GM18951 (cell line): ENCODE results near the gene PARP14.
"Not testable (repeated sequence)": the region's sequence is repeated elsewhere in the genome, so short reads cannot be mapped to it uniquely, and the experiment has no call there.

Source experiments
- POLR2A ChIP-seq: IDR thresholded peaks from 4 replicates; pipeline ENCODE4 v1.6.1; 2011; ENCODE audit warnings: mild to moderate bottlenecking; ENCODE audit not compliant: insufficient read length, insufficient read depth; ENCODE audit errors: extremely low read depth
- in situ Hi-C: fragments of 300-500 bp; cut with MboI; formaldehyde crosslinking; loops from one replicate; pipeline ENCODE4 v1.12.0; 2022; ENCODE audit warnings: low sequenced_read_pairs, mixed read lengths, inconsistent platforms; ENCODE audit not compliant: unreplicated experiment

The PARP14 gene, protein sequence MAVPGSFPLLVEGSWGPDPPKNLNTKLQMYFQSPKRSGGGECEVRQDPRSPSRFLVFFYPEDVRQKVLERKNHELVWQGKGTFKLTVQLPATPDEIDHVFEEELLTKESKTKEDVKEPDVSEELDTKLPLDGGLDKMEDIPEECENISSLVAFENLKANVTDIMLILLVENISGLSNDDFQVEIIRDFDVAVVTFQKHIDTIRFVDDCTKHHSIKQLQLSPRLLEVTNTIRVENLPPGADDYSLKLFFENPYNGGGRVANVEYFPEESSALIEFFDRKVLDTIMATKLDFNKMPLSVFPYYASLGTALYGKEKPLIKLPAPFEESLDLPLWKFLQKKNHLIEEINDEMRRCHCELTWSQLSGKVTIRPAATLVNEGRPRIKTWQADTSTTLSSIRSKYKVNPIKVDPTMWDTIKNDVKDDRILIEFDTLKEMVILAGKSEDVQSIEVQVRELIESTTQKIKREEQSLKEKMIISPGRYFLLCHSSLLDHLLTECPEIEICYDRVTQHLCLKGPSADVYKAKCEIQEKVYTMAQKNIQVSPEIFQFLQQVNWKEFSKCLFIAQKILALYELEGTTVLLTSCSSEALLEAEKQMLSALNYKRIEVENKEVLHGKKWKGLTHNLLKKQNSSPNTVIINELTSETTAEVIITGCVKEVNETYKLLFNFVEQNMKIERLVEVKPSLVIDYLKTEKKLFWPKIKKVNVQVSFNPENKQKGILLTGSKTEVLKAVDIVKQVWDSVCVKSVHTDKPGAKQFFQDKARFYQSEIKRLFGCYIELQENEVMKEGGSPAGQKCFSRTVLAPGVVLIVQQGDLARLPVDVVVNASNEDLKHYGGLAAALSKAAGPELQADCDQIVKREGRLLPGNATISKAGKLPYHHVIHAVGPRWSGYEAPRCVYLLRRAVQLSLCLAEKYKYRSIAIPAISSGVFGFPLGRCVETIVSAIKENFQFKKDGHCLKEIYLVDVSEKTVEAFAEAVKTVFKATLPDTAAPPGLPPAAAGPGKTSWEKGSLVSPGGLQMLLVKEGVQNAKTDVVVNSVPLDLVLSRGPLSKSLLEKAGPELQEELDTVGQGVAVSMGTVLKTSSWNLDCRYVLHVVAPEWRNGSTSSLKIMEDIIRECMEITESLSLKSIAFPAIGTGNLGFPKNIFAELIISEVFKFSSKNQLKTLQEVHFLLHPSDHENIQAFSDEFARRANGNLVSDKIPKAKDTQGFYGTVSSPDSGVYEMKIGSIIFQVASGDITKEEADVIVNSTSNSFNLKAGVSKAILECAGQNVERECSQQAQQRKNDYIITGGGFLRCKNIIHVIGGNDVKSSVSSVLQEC (N-terminal part only)

DNA sequence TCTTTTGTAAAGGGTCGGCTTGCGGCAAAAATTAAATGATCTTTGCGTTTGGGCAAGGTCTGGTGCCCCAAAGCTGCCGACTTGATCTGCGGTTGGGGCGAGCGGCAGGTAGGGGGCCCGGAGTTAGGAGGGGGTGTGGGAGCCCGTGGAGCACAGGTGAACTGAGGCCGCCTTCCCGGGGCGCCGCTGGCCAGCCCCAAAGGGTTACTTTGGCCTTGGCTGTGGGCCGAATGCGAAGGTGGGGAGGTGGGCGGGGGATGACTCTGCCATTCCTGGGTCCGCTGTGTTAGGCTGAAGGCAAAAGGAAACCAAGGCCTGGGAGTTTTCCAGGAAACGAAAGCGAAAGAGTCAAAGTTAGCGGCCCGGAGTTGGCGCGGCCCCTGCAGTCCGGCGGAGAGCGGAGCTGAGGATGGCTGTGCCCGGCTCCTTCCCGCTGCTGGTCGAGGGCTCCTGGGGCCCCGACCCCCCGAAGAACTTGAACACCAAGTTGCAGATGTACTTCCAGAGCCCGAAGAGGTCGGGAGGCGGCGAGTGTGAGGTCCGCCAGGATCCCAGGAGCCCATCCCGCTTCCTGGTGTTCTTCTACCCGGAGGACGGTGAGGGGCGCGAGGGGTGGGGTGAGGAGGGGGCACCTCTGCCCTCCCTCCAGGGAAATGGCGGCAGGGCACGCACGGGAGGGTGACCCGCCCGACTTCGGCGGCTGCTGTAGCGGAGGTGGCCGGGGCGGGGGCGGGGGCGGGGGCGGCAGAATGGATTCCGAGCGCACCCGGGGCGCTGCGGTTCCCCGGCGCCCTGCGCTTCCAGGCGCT, at the start of gene PARP14:
TSS of gene PARP14 (plus strand) at position 365 of the 809 bp plus-strand sequence. CDS start at position 410, 45 bp downstream.
- TF ChIP-seq POLR2A = peak; percentile 86
- in situ Hi-C loops = loop anchor here (25.0 kb wide), 1 partner anchor 243 kb away; no protein-coding TSS in a partner anchor

DNA sequence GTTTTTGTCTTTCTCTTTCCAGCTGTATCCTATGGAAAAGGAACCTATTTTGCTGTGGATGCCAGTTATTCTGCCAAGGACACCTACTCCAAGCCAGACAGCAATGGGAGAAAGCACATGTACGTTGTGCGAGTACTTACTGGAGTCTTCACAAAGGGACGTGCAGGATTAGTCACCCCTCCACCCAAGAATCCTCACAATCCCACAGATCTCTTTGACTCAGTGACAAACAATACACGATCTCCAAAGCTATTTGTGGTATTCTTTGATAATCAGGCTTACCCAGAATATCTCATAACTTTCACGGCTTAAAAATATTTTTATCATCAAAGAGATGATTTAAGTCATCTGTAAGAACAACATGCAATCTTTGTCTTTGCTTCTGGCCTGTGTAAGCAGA, 44.9 kb upstream of the PARP14 start:
- in situ Hi-C loops = no loop called here

DNA sequence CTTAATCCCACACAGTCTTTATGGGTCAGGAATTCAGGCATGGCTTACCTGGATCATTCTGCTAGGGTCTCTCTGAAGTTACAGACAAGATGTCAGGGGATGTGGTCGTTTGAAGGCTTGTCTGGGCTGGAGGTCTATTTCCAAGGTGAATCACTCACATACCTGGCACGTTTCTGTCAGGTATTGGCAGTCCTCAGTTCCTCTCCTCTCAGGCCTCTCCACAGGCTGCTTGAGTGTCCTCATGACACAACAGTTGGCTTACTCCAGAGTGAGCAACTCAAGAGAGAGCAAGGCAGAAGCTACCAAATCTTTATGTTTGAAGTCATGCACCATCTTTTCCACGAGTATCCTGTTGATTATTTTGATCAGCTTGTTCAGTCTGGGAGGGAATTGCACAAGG, 43.9 kb upstream of the PARP14 start:
- in situ Hi-C loops = no loop called here
- TF ChIP-seq POLR2A = no peak

More for the DNA sequence above, 44.9 kb upstream of the PARP14 start:
- TF ChIP-seq POLR2A = no peak

DNA sequence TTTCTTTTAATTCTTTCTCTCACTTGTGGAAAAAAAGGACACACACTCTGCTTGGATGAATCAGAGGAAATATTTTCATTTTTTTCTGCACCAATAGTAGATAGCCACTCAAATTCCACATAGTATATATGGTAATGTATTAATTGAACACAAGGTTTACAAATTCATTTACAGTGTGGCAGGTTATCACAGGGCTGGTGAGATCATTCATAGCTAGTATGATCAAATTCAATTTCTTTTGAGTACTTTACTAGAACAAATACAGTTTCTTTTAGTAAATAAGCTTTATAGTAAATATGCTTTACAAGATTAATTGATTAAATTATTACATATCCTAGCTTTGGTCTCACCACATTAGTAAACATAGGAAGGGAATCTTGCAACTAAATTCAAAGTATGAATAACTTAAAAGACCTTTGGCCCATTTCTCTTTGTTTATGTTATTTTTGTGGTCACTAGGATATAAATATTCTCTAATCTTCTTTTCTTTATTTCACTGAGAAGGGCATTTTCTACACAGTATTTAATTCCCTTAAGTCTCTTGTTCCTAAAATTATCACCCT, 40.1 kb upstream of the PARP14 start:
- no peak for TF ChIP-seq POLR2A
- in situ Hi-C loops = no loop called here

DNA sequence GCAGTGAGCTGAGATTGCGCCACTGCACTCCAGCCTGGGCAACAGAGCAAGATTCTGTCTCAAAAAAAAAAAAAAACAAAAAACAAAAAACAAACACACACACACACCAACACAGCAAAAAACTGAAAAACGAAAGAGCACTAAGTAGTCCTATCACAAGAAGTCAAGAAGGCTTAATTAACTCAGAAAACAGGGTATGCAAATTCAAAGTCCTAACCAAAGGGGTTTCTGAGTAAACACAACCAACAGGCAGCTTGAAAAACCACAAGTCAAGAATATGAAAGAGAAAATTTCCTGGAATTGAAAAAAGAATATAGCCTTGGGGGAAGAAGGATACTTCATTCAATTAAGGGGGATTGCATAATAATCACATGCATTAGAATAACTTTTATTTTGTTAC, 37.7 kb upstream of the PARP14 start:
- in situ Hi-C loops = no loop called here
- TF ChIP-seq POLR2A = no peak

DNA sequence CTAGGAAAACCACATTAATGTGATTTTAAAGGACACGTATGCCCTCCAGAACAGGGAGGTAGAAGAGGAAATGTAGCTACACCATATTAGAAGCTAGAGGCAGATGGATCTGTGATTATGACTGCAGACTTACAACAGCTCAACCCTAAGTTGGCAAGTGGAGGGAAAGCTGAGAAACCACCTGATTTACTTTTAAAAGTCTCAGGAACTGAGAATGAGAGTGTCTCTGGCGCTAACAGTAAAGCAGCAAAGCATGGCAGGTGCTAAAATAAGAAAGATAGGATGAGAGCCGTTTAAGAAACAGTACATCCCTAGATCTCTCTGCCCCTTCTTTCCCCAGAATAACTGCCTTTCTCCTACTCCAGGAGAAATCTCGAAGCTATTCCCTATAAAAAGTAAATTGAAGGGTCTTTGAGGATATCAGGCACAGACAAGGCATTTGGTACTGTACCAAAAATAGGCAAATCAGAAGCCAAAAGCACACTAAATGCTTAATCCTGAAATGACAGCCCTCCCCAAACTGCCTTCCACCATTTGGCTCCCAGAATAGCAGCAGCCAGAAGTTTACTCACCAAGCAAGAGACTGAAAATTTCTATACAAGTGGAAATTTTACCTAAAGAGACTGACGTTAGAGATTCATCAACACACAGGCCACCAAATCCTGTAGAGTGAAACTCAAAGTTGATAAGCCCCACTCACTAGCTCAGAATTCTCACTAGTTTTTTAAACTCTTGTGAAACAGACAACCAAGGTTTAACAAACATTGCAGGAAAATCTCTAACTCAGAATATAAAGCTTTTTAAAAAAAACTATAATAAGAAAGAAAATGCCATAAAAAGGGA, 34.3 kb upstream of the PARP14 start:
- no peak for TF ChIP-seq POLR2A
- in situ Hi-C loops = no loop called here

DNA sequence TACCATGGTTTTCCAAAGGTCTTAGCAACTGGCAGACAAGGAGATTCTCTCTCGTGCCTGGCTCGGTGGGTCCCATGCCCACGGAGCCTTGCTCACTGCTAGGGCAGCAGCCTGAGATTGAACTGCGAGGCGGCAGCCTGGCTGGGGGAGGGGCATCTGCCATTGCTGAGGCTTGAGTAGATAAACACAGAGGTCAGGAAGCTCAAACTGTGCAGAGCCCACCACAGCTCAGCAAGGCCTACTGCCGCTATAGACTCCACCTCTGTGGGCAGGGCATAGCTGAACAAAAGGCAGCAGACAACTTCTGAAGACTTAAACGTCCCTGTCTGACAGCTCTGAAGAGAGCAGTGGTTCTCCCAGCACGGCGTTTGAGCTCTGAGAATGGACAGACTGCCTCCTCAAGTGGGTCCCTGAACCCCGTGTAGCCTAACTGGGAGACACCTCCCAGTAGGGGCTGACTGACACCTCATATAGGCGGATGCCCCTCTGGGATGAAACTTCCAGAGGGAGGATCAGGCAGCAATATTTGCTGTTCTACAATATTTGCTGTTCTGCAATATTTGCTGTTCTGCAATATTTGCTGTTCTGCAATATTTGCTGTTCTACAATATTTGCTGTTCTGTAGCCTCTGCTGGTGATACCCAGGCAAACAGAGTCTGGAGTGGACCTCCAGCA, 29.3 kb upstream of the PARP14 start:
- in situ Hi-C loops = not testable (repeated sequence)

DNA sequence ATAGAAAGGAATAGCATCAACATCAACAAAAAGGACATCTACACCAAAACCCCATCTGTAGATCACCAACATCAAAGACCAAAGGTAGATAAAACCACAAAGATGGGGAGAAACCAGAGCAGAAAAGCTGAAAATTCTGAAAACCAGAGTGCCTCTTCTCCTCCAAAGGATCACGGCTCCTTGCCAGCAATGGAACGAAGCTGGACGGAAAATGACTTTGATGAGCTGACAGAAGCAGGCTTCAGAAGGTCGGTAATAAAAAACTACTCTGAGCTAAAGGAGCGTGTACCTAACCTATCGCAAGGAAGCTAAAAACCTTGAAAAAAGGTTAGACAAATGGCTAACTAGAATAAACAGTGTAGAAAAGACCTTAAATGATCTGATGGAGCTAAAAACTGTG, 28.7 kb upstream of the PARP14 start:
- in situ Hi-C loops = not testable (repeated sequence)

DNA sequence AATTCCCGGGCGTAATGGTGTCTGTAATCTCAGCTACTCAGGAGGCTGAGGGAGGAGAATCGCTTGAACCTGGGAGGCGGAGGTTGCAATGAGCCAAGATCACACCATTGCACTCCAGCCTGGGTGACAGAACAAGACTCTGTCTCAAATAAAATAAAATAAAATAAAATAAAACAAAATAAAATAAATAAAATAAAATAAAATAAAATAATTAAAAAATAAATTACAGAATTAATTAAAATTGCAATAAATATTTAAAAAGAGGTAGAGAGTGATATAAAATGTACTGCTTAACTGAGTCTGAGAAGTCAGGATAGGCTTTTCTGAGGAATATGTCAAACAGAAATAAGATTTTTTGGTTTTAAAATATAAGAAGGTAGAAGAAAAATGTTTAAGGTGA, 22.3 kb upstream of the PARP14 start:
- in situ Hi-C loops = not testable (repeated sequence)

DNA sequence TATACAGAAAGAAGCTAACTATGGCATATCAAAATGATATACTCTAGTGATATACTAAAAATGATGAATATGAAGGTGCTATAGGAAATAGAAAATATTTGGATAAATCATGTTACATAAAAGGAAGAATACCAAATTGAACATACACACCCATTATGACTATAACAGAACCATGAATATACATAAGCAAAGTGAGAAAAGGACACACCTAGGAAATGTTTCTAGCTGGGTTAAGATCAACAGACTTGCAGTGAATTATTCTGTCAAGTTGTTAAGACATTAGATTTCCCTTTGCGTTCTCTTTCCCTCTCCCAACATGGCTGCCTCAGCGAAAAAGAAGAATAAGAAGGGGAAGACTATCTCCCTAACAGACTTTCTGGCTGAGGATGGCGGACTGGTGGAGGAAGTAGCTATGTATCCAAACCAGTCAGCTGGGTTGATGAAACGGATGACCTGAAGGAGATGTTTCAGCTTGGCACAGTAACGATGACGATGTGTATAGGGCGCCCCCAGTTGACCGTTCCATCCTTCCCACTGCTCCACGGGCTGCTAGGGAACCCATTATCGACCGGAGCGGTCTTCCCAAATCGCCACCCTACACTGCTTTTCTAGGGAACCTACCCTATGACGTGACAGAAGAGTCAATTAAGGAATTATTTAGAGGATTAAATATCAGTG, 20.2 kb upstream of the PARP14 start:
- in situ Hi-C loops = no loop called here
- no peak for TF ChIP-seq POLR2A
